IMR-90 (cell line): ENCODE measurements around the gene OR2A7. TPM values are rescaled to one million over a fixed set of nuclear protein-coding genes. Genes with fewer than 3 reads are reported as not detected.

Experiments used
- ATAC-seq: fragments of 200-7000 bp; cut with Tn5 transposase; 2 replicates; pipeline ENCODE4 v1.9.1; 2020; ENCODE audit warnings: low read depth, mild to moderate bottlenecking, moderate library complexity
- BruUV-seq: library from RNA; stranded (reverse); fragments of 400-500 nt; replicated peaks from 2 replicates; lab custom pipeline; 2021; lab: Mats Ljungman, UMichigan
- CTCF ChIA-PET: fragments of 300-600 bp; formaldehyde crosslinking; extraction: SDS; loops from one replicate; lab custom pipeline; 2021; ENCODE audit warnings: antibody characterized with exemption; lab: Yijun Ruan, JAX
- POLR2A ChIA-PET: fragments of 300-600 bp; sonication (Branson Sonifier 250); formaldehyde crosslinking; loops from one replicate; lab custom pipeline; 2022; ENCODE audit warnings: antibody characterized with exemption; ENCODE audit not compliant: unreplicated experiment; lab: Charles Lee
- DNase-seq: peaks from one replicate; pipeline ENCODE4 v3.0.0; 2013
- H2AFZ ChIP-seq: replicated peaks from 2 replicates; pipeline ENCODE3; 2013; ENCODE audit warnings: low read length, mild to moderate bottlenecking; ENCODE audit not compliant: poor library complexity
- H2AK5ac ChIP-seq: 2 replicates; pipeline ENCODE4 v1.6.1; 2013; ENCODE audit warnings: low read depth, low read length, inconsistent platforms
- H2AK9ac ChIP-seq: replicated peaks from 2 replicates; pipeline ENCODE3; 2013; ENCODE audit warnings: mild to moderate bottlenecking, low read depth, low read length, moderate library complexity; ENCODE audit not compliant: poor library complexity
- H2BK120ac ChIP-seq: 2 replicates; pipeline ENCODE4 v1.6.1; 2013; ENCODE audit warnings: low read depth, low read length, inconsistent platforms
- H2BK15ac ChIP-seq: 3 replicates; pipeline ENCODE4 v1.6.1; 2013; ENCODE audit warnings: low read depth, low read length, inconsistent platforms
- H2BK20ac ChIP-seq: 2 replicates; pipeline ENCODE4 v1.6.1; 2013; ENCODE audit warnings: low read depth, mild to moderate bottlenecking, inconsistent platforms, low read length, moderate library complexity
- H2BK5ac ChIP-seq: 2 replicates; pipeline ENCODE4 v1.6.1; 2013; ENCODE audit warnings: mild to moderate bottlenecking, low read depth, low read length, inconsistent platforms; ENCODE audit not compliant: poor library complexity, severe bottlenecking
- H3K14ac ChIP-seq: replicated peaks from 2 replicates; pipeline ENCODE4 v1.6.1; 2013; ENCODE audit warnings: low read depth, low read length, inconsistent platforms
- H3K18ac ChIP-seq: 2 replicates; pipeline ENCODE4 v1.6.1; 2013; ENCODE audit warnings: low read depth, low read length, control low read depth
- H3K23ac ChIP-seq: 2 replicates; pipeline ENCODE4 v1.6.1; 2013; ENCODE audit warnings: low read depth, low read length, inconsistent platforms
- H3K27ac ChIP-seq: 2 replicates; pipeline ENCODE4 v1.5.1; 2013; ENCODE audit warnings: mild to moderate bottlenecking, control low read depth, low read length; ENCODE audit not compliant: insufficient read depth
- H3K27me3 ChIP-seq: 2 replicates; pipeline ENCODE4 v1.6.1; 2013; ENCODE audit warnings: low read length; ENCODE audit not compliant: control insufficient read depth, insufficient read depth
- H3K36me3 ChIP-seq: 2 replicates; pipeline ENCODE4 v1.6.1; 2013; ENCODE audit warnings: low read length, mixed read lengths; ENCODE audit not compliant: control insufficient read depth, insufficient read depth
- H3K4ac ChIP-seq: 2 replicates; pipeline ENCODE4 v1.6.1; 2013; ENCODE audit warnings: low read depth, low read length, inconsistent platforms
- H3K4me1 ChIP-seq: 2 replicates; pipeline ENCODE4 v1.6.1; 2013; ENCODE audit warnings: low read length, mixed read lengths; ENCODE audit not compliant: control insufficient read depth, insufficient read depth
- H3K4me2 ChIP-seq: 2 replicates; pipeline ENCODE4 v1.6.1; 2013; ENCODE audit warnings: low read depth, mild to moderate bottlenecking, control low read depth, low read length, moderate library complexity
- H3K4me3 ChIP-seq: 2 replicates; pipeline ENCODE4 v1.5.1; 2013; ENCODE audit warnings: low read depth, mild to moderate bottlenecking, control low read depth, low read length, moderate library complexity; ENCODE audit not compliant: insufficient read depth
- H3K56ac ChIP-seq: 2 replicates; pipeline ENCODE4 v1.6.1; 2013; ENCODE audit warnings: low read length, inconsistent platforms; ENCODE audit not compliant: insufficient read depth; ENCODE audit errors: extremely low read depth
- H3K79me1 ChIP-seq, 2 experiments: 2 replicates each; pipeline ENCODE4 v1.6.1; 2013; ENCODE audit warnings: low read length in 2 of 2, inconsistent platforms in 1 of 2, low read depth in 1 of 2
- H3K9ac ChIP-seq: 2 replicates; pipeline ENCODE4 v1.6.1; 2013; ENCODE audit warnings: low read depth, low read length, control low read depth
- H3K9me1 ChIP-seq: 2 replicates; pipeline ENCODE4 v1.6.1; 2013; ENCODE audit warnings: low read length, inconsistent platforms; ENCODE audit not compliant: insufficient read depth
- H3K9me3 ChIP-seq: 2 replicates; pipeline ENCODE4 v1.6.1; 2013; ENCODE audit warnings: low read length; ENCODE audit not compliant: control insufficient read depth, insufficient read depth
- H4K20me1 ChIP-seq: 2 replicates; pipeline ENCODE4 v1.6.1; 2013; ENCODE audit warnings: low read length, inconsistent platforms; ENCODE audit not compliant: insufficient read depth
- H4K5ac ChIP-seq: 2 replicates; pipeline ENCODE4 v1.6.1; 2013; ENCODE audit warnings: mild to moderate bottlenecking, low read depth, low read length, control low read depth
- H4K8ac ChIP-seq, 2 experiments: 2 replicates each; pipeline ENCODE4 v1.6.1; 2013; ENCODE audit warnings: low read depth in 2 of 2, low read length in 2 of 2, control low read depth in 1 of 2, inconsistent platforms in 1 of 2
- H4K91ac ChIP-seq: 2 replicates; pipeline ENCODE4 v1.6.1; 2013; ENCODE audit warnings: low read depth, low read length, inconsistent platforms; ENCODE audit not compliant: insufficient read depth
- BHLHE40 ChIP-seq: fragments of 150-350 bp; IDR thresholded peaks from 2 replicates; pipeline ENCODE4 v1.6.1; 2016; ENCODE audit warnings: mild to moderate bottlenecking, low read depth, low read length
- CEBPB ChIP-seq: IDR thresholded peaks from 2 replicates; pipeline ENCODE4 v1.6.1; 2012; ENCODE audit warnings: low read depth, low read length, improper control_type of control experiment
- CHD1 ChIP-seq: IDR thresholded peaks from 2 replicates; pipeline ENCODE4 v1.6.1; 2012; ENCODE audit warnings: low read depth, low read length, improper control_type of control experiment
- CTCF ChIP-seq: conservative IDR thresholded peaks from 2 replicates; pipeline ENCODE4 v1.5.1; 2012; ENCODE audit warnings: mild to moderate bottlenecking, low read depth, low read length, improper control_type of control experiment
- ELK1 ChIP-seq: fragments of 150-350 bp; IDR thresholded peaks from 2 replicates; pipeline ENCODE4 v1.6.1; 2016; ENCODE audit warnings: low read depth, mild to moderate bottlenecking, low read length, moderate library complexity, borderline replicate concordance
- RAD21 ChIP-seq: IDR thresholded peaks from 2 replicates; pipeline ENCODE4 v1.6.1; 2012; ENCODE audit warnings: low read length, improper control_type of control experiment
- RCOR1 ChIP-seq: IDR thresholded peaks from 2 replicates; pipeline ENCODE4 v1.6.1; 2012; ENCODE audit warnings: mild to moderate bottlenecking, low read length, improper control_type of control experiment; ENCODE audit not compliant: insufficient replicate concordance
- USF2 ChIP-seq: fragments of 150-350 bp; IDR thresholded peaks from 2 replicates; pipeline ENCODE4 v1.6.1; 2017; ENCODE audit warnings: mild to moderate bottlenecking, antibody characterized with exemption, low read length, low read depth
- WGBS, 2 experiments: methylation state at CpG; one replicate each; pipeline versions ENCODE4 v1.1.5 to v1.1.7; 2013; ENCODE audit warnings: missing lambda C conversion rate in 2 of 2; ENCODE audit not compliant: insufficient read length in 1 of 2; ENCODE audit errors: extremely low coverage in 2 of 2; 5-methylcytosine and 5-hydroxymethylcytosine counted together
- dilution Hi-C: fragments of 300-500 bp; cut with HindIII; formaldehyde crosslinking; loops from one replicate; pipeline ENCODE4 v1.14.3; 2018; ENCODE audit warnings: low sequenced_read_pairs; ENCODE audit not compliant: unreplicated experiment
- in situ Hi-C: fragments of 300-500 bp; cut with MboI; formaldehyde crosslinking; loops from 3 replicates; pipeline ENCODE4 v1.14.3; 2019; ENCODE audit warnings: low sequenced_read_pairs, inconsistent platforms, mixed read lengths
- intact Hi-C: fragments of 100-400 bp; cut with micrococcal nuclease; formaldehyde crosslinking; loops from 2 replicates; pipeline ENCODE4 v1.10.0; 2022
- polyA plus RNA-seq, 3 experiments: library from polyadenylated mRNA; depleted of rRNA; stranded (reverse); fragments of >200 nt; gene quantifications; 2 replicates each; pipeline ENCODE4 v1.2.3, GENCODE V29; 2012; ENCODE audit warnings: low replicate concordance in 1 of 3
- total RNA-seq: library from RNA; depleted of rRNA; stranded (reverse); fragments of >200 nt; gene quantifications from 2 replicates; pipeline ENCODE4 v1.2.3, GENCODE V29; 2012

OR2A7 gene
- total and polyA plus RNA-seq, 2 of the 4 experiments (the other 2 are of a cell fraction), result not detected

GRCh38 chr7:144255471-144255897 is 9.1 kb downstream of the OR2A7 start:
- H4K8ac ChIP-seq, result no peak overlapping the region
- H3K36me3 ChIP-seq, result no peaks in the 10 kb centered on the region
- in situ Hi-C loops, result no loop called here
- no peak overlapping the region for H4K91ac ChIP-seq
- H3K9ac ChIP-seq, result no peak overlapping the region
- no peak overlapping the region for H2BK5ac ChIP-seq
- no peak overlapping the region for H2AFZ ChIP-seq
- no peaks in the 10 kb centered on the region for H4K20me1 ChIP-seq
- H2BK20ac ChIP-seq, result no peak overlapping the region
- no peak overlapping the region for H3K14ac ChIP-seq
- no peaks in the 10 kb centered on the region for H3K27me3 ChIP-seq
- no peak overlapping the region for H3K4ac ChIP-seq
- no TSS peak for BruUV-seq
- no peak overlapping the region for H2AK9ac ChIP-seq
- intact Hi-C loops, result no loop called here
- no peak overlapping the region for H4K5ac ChIP-seq
- TF ChIP-seq CHD1 (no peak), RAD21 (no peak), CEBPB (no peak), RCOR1 (no peak), BHLHE40 (no peak), ELK1 (no peak), CTCF (no peak), USF2 (no peak)
- no peaks in the 10 kb centered on the region for H3K79me1 ChIP-seq
- no peak for ATAC-seq
- no peak for DNase-seq
- WGBS, 2 experiments, result 83% methylated on average over 1 of the region's 5 CpGs; no CpG with 5 or more reads in 1 of the 2 experiments
- H3K9me3 ChIP-seq, result peaks cover 2% of the 10 kb centered on the region; the same call in 1 of the 2 replicates
- no peak overlapping the region for H3K4me3 ChIP-seq
- CTCF ChIA-PET, result no interaction called here
- no peak overlapping the region for H3K18ac ChIP-seq
- no peak overlapping the region for H3K4me2 ChIP-seq
- no peak overlapping the region for H2BK120ac ChIP-seq
- no peak overlapping the region for H2BK15ac ChIP-seq
- H3K9me1 ChIP-seq, result no peaks in the 10 kb centered on the region
- no peak overlapping the region for H3K27ac ChIP-seq
- POLR2A ChIA-PET, result no interaction called here
- H2AK5ac ChIP-seq, result no peak overlapping the region
- no peak overlapping the region for H3K56ac ChIP-seq
- H3K23ac ChIP-seq, result no peak overlapping the region
- no peaks in the 10 kb centered on the region for H3K4me1 ChIP-seq
- dilution Hi-C loops, result no loop called here
